ENCODE measurements around the gene RCL1.

DNA sequence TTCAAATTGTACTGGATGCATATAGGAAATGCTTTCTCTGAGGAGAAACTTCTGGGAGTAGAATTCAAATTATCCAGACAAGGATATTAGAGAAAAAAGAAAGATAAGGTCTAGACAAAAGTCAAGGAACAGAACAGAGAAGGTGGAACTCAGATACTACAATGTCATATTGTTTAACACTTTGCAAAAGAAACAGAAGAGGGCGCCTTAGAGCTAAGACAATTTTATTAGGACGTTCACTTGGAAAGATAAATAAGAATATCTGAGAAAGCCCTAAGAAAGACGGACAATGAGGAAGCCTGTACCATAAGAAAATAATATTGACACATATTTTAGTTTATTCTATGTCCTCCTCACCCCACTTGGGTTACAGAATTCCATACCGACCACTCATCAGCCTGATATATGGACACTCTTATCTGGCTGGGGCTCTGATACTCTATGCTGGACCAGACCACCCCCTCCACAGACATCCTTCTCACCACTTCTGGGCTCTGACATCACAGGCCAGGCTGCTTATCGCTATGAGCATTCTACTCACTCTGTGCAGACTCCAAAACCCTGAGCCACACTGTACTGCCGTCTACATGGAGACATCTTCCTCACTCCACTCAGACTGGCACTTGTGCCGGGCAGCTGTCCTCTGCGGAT is 42.6 kb upstream of the RCL1 start:
- no peak for TF ChIP-seq POLR2A (IDR thresholded peaks at IDR 0.05; ENCODE audit: low read length)
- no peak for TF ChIP-seq GATA1 (IDR thresholded peaks at IDR 0.05; ENCODE audit: low read depth, low read length)

Measured in erythroblast (primary cell).